Suppressor macrophage (primary cell): ENCODE results near the gene MAPK8IP2.
"Not testable (repeated sequence)": the region's sequence is repeated elsewhere in the genome, so short reads cannot be mapped to it uniquely, and the experiment has no call there.

Source experiments
- DNase-seq, 4 experiments: peaks; one replicate each; pipeline ENCODE4 v3.0.0-alpha.2; 2020 to 2022

The MAPK8IP2 gene

GRCh38 chr22:50640857-50641647 is 40.5 kb downstream of the MAPK8IP2 start:
- no peak for DNase-seq

- DNase-seq: peak; percentile 22 to 34 (median 28)
Measured at GRCh38 chr22:50641696-50642607, 41.4 kb downstream of the MAPK8IP2 start.

GRCh38 chr22:50643021-50643820 is 42.6 kb downstream of the MAPK8IP2 start:
- not testable (repeated sequence) for DNase-seq

GRCh38 chr22:50643821-50644101 is 43.2 kb downstream of the MAPK8IP2 start:
- not testable (repeated sequence) for DNase-seq

GRCh38 chr22:50653256-50653655 is 52.7 kb downstream of the MAPK8IP2 start:
- DNase-seq: no peak

- not testable (repeated sequence) for DNase-seq
Measured at GRCh38 chr22:50654664-50655063, 54.1 kb downstream of the MAPK8IP2 start.

- DNase-seq: peak; percentile 44 to 72 (median 69)
Measured at GRCh38 chr22:50656122-50657070, 55.8 kb downstream of the MAPK8IP2 start.

GRCh38 chr22:50657925-50658324 is 57.3 kb downstream of the MAPK8IP2 start:
- DNase-seq: peak; percentile 54 to 67 (median 61)

- not testable (repeated sequence) for DNase-seq
Measured at GRCh38 chr22:50659711-50660110, 59.1 kb downstream of the MAPK8IP2 start.

- peak in 1 of 4 experiments; percentile 29 for DNase-seq
Measured at GRCh38 chr22:50660306-50660705, 59.7 kb downstream of the MAPK8IP2 start.
